SK-N-MC (cell line): ENCODE results near the gene CES3.
"Not testable (repeated sequence)": the region's sequence is repeated elsewhere in the genome, so short reads cannot be mapped to it uniquely, and the experiment has no call there.

Source experiments
- DNase-seq: peaks from one replicate; pipeline ENCODE4 v3.0.0-alpha.2; 2011; ENCODE audit warnings: low read depth, low spot score
- H3K27ac ChIP-seq: fragments of 200-600 bp; sonication (generic); 2 replicates; pipeline ENCODE4 v1.5.1; 2016; ENCODE audit warnings: mixed run types
- H3K36me3 ChIP-seq: fragments of 200-600 bp; sonication (generic); 2 replicates; pipeline ENCODE4 v1.6.1; 2017; ENCODE audit warnings: antibody characterized with exemption, low read length, mixed read lengths; ENCODE audit not compliant: insufficient read depth
- H3K4me3 ChIP-seq: fragments of 200-600 bp; sonication (generic); 2 replicates; pipeline ENCODE4 v1.5.1; 2016
- H3K9ac ChIP-seq: fragments of 200-600 bp; sonication (generic); 2 replicates; pipeline ENCODE4 v1.8.0; 2017; ENCODE audit warnings: mixed run types, mixed read lengths; ENCODE audit not compliant: insufficient read length
- H3K9me3 ChIP-seq: fragments of 200-600 bp; sonication (generic); 2 replicates; pipeline ENCODE4 v1.6.1; 2017; ENCODE audit warnings: low read depth, mild to moderate bottlenecking, antibody characterized with exemption, low read length, moderate library complexity, mixed read lengths
- EZH2 ChIP-seq: fragments of 200-600 bp; sonication (generic); IDR thresholded peaks from one replicate; pipeline ENCODE4 v1.6.1; 2017; ENCODE audit warnings: antibody characterized with exemption
- FOXP2 ChIP-seq: optimal IDR thresholded peaks from 2 replicates; pipeline ENCODE3; 2011; ENCODE audit warnings: mild to moderate bottlenecking, moderate library complexity; ENCODE audit not compliant: insufficient read depth; ENCODE audit errors: extremely low read length, control extremely low read depth
- POLR2AphosphoS5 ChIP-seq: IDR thresholded peaks from 2 replicates; pipeline ENCODE4 v1.6.1; 2012; ENCODE audit warnings: mild to moderate bottlenecking, low read depth, low read length, borderline replicate concordance

Gene CES3

DNA sequence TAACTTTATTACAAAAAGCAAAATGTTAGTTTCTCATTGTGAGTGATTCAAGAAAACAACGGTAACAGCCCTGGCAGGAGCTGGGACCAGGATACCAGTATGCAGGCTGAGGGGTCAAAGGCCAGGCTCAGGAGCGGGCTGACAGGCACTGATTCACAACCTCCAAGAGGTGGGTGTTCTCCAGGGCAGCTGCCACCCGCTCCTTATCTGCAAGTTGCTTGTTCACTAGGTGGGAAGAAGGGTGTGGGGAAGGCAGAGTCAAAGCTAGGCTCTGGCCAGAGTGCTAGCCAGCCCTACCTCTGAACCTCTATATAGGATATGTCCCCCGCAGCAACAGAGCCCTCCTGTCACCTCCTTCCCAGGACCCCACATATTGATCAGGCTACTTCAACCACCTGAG is 29.0 kb upstream of the CES3 start:
- no peak for DNase-seq
- Histone ChIP-seq H3K36me3 (no peaks in the 10 kb centered on the region), H3K4me3 (no peak overlapping the region), H3K9me3 (no peaks in the 10 kb centered on the region), H3K9ac (no peak overlapping the region), H3K27ac (no peak overlapping the region)
- TF ChIP-seq FOXP2, result no peak
- TF ChIP-seq POLR2AphosphoS5, result no peak
- TF ChIP-seq EZH2, result no peak

DNA sequence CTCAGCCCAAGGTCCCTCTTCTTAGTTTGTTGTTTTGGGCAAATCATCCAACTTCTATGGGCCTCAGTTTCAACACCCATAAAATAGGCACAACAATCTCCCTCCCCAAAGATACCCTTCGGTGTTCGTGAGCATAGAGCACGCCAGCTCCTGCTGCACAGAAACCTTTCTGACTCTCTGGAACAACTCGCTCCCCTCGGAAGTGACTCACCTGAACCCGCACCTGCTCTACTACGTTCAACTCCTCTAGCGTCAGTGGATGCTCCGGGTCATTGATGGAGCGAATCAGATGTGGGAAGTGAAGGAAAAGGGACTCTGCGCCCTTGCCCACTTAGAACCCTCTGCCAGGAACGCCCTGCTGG is 27.3 kb upstream of the CES3 start:
- no peak for TF ChIP-seq FOXP2
- no peak for TF ChIP-seq POLR2AphosphoS5
- TF ChIP-seq EZH2, result no peak
- Histone ChIP-seq H3K27ac (no peak overlapping the region), H3K4me3 (peak overlapping the region; percentile 85), H3K9me3 (no peaks in the 10 kb centered on the region), H3K9ac (peak overlapping the region; percentile 85), H3K36me3 (no peaks in the 10 kb centered on the region)
- no peak for DNase-seq

DNA sequence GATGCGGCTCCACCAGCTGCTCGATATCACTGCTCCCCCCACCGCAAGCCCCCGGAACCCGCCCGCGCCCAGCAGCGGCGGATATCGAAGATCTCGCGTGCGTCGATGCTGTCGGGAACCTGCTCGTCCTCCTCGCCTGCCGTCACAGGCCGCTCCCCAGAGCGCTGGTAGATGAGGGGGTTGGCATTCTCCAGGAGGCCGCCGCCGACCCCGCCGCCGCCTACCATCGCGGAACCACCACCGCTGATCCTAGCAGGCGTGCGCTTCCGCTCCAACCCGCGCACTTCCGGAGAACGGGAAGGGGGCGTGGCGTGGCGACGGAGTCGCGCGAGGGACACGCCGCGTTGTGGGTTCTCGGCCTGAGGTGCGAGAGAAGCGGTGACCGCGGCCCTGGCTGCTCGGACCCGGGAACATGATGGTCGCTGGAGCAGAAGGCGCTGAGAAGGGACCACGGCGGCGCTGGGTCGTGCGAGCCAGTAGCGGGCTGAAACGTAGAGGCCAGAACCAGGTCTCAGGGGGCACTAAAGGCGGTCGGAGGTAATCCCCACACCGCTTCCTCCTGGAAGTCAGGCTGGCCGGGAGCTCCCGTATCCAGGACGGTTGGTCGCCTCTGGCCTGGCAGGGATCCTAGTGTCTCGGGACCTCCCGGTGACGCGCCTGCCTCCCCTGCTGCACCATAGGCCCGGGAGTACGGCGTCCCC is 26.8 kb upstream of the CES3 start, which contains the start of gene CIAO2B:
Gene CIAO2B (minus strand): TSS at position 265 of the 701 bp plus-strand sequence. CDS start 38 bp downstream, at position 227.
- Histone ChIP-seq H3K9ac (peak within 1 kb of the TSS; percentile 85), H3K27ac (no peak within 1 kb of the TSS), H3K4me3 (peak within 1 kb of the TSS; percentile 85), H3K36me3 (no peaks in the 10 kb centered on the region; the same call in 1 of the 2 replicates), H3K9me3 (no peaks in the 10 kb centered on the region)
- no peak for DNase-seq
- TF ChIP-seq EZH2 (no peak), POLR2AphosphoS5 (peak; percentile 83), FOXP2 (no peak)

DNA sequence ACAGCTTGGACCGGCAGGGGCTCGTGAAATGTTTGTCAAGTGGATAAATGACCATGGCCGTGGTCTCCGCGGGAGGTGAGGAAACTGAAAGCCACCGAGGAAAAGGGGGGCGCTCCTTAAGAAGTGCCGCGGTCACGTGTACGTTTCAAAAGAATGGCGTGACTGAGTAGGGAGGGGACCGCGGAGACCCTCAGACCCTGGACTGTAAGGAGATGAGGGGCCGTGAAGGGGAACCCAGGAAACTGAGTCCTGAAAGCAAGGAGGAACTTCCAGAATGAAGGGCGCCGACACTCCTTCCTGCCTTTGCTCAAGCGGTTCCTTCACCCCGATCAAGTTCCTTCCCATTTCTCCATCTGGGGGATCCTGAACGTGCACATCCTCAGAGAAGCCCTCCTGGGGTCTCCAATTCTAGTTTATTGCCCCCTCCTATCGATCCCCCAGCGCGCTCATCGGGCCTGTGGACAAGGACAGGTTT is 26.2 kb upstream of the CES3 start:
- DNase-seq, H3K27ac ChIP-seq, H3K36me3 ChIP-seq, H3K9me3 ChIP-seq: not testable (repeated sequence)
- Histone ChIP-seq H3K9ac (peak overlapping the region; percentile 85), H3K4me3 (peak overlapping the region; percentile 85)

DNA sequence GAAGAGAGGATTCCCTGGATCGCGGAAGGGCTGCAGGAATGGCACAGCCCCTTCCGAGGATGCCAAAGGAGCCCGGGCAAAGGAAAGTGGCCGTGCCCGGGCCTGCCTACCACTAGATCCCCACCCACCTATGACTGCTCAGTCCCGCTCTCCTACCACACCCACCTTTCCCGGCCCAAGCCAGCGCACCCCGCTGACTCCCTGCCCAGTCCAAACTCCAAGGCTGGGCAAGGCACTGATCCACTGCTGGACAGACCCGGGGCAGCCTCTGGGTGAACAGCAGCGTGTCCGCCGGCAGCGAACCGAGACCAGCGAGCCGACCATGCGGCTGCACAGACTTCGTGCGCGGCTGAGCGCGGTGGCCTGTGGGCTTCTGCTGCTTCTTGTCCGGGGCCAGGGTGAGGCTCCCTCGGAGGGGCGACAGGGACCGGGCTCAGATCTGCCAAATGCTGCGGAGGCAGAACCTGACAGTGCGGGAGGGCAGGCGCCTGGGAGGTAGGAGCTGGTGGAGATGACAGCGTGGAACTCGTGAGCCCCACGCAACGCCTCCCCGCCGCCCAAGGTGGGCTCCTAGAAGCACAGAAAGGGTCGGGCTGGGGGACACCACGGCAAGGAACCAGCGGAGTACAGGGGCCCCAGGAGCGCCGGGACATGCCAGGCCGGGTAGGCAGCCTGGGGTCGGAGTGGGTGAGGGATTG is 25.6 kb upstream of the CES3 start, which contains the start of gene CES2:
Gene CES2 (plus strand): TSS at position 203 of the 698 bp plus-strand sequence. CDS start 120 bp downstream, at position 323.
- Histone ChIP-seq H3K9me3 (no peaks in the 10 kb centered on the region), H3K9ac (peak within 1 kb of the TSS; percentile 85), H3K27ac (no peak within 1 kb of the TSS), H3K4me3 (peak within 1 kb of the TSS; percentile 85), H3K36me3 (no peaks in the 10 kb centered on the region; the same call in 1 of the 2 replicates)
- DNase-seq, result no peak
- TF ChIP-seq POLR2AphosphoS5 (no peak), FOXP2 (no peak), EZH2 (no peak)

DNA sequence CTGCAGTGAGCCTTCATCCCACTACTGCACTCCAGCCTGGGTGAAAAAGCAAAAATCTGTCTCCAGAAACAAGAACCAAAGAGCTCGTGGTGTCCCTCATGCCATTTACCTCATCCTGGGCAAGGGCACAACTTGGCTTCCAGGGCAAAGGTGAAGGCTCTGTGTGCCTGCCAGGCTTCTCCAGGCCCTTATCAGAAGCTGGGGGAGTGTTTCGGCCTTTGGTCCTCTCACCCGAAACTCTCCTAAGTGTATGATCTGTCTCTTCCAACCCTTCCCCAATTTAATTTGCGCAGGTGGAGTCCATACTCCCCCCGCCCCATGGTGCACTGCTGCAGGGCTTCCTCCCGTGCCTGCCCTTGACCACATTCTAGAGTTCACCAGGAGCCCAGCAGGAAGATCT is 24.6 kb upstream of the CES3 start:
- no peaks in the 10 kb centered on the region for H3K9me3 ChIP-seq
- no peak overlapping the region for H3K27ac ChIP-seq
- no peak for DNase-seq
- no peak overlapping the region for H3K9ac ChIP-seq
- no peak overlapping the region for H3K4me3 ChIP-seq
- no peaks in the 10 kb centered on the region; the same call in 1 of the 2 replicates for H3K36me3 ChIP-seq
- TF ChIP-seq POLR2AphosphoS5 (no peak), EZH2 (no peak), FOXP2 (no peak)

DNA sequence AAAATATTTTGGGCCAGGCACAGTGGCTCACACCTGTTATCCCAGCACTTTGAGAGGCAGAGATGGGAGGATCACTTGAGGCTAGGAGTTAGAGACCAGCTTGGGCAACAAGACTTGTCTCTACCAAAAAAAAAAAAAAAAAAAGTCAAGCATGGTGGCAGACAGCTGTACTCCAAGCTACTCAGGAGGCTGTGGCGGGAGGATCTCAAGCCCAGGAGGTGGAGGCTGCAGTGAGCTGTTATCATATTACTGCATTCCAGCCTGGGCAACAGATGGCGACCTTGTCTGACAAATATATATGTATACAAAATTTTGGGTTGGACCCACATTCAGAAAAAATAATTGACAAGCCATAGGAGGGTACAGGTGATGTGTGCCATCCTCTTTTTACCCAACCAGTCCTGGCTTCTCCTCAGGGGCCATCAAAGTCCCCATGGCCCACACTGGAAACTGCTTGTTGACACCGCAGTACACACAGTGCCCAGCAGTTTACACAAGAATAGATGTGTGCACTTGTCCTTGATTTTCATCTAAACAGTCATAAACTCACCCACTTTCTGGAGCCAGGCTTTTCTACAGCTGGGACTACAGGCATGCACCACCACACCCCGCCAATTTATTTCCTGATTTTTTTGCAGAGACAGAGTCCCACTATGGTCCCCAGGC is 24.0 kb upstream of the CES3 start:
- H3K9me3 ChIP-seq, result no peaks in the 10 kb centered on the region

DNA sequence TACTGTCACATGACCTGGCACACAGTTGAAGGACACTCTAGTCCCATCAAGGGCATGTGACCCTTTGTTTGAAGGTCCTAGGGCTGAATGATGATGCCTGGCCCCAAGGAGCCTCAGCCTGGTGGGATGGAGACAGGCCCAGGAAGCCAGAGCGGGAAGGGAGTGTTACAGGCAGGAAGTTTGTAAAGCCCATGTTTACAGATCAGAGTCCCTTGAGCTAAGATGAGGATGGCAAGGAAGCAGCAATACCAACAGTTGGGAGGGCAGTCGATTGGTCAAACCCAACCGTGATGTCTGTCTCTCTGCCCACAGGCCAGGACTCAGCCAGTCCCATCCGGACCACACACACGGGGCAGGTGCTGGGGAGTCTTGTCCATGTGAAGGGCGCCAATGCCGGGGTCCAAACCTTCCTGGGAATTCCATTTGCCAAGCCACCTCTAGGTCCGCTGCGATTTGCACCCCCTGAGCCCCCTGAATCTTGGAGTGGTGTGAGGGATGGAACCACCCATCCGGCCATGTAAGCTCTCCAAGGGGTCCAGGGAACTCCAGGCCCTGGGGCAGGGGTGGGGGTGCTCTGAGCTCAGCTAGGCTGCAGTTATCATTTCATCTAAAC is 23.2 kb upstream of the CES3 start:
- no peak overlapping the region for H3K27ac ChIP-seq
- no peak overlapping the region for H3K4me3 ChIP-seq
- H3K9ac ChIP-seq, result no peak overlapping the region
- DNase-seq, result no peak
- H3K36me3 ChIP-seq, result no peaks in the 10 kb centered on the region; the same call in 1 of the 2 replicates
- no peak for TF ChIP-seq EZH2
- TF ChIP-seq POLR2AphosphoS5, result no peak
- H3K9me3 ChIP-seq, result no peaks in the 10 kb centered on the region

More for the DNA sequence above, 24.0 kb upstream of the CES3 start:
- TF ChIP-seq EZH2, result no peak
- Histone ChIP-seq H3K27ac (no peak overlapping the region), H3K36me3 (no peaks in the 10 kb centered on the region; the same call in 1 of the 2 replicates), H3K9ac (no peak overlapping the region), H3K4me3 (no peak overlapping the region)
- no peak for DNase-seq
